ENCODE data around the gene RRP12. TPM values are rescaled to one million over a fixed set of nuclear protein-coding genes. Genes with fewer than 3 reads are reported as not detected.

The RRP12 gene
- total RNA-seq, 1 donor from 2014 or later: 15.1 TPM

- peaks cover 0 to 6% (median 0%) of the 10 kb centered on the region in 3 donors for H3K4me1 ChIP-seq (ENCODE audit: control insufficient read depth in 3 of 3, insufficient read depth in 3 of 3, low read length in 3 of 3)
- peaks cover 45 to 53% (median 47%) of the 10 kb centered on the region in 3 donors for H3K36me3 ChIP-seq (ENCODE audit: control insufficient read depth in 3 of 3, insufficient read depth in 3 of 3, low read length in 3 of 3)
- H3K4me3 ChIP-seq (ENCODE audit: low read length in 3 of 3): no peak overlapping the region
- no peaks in the 10 kb centered on the region for H3K9me3 ChIP-seq (ENCODE audit: control insufficient read depth in 3 of 3, low read length in 3 of 3)
- no peaks in the 10 kb centered on the region for H3K27me3 ChIP-seq (ENCODE audit: control insufficient read depth in 3 of 3, insufficient read depth in 3 of 3, low read length in 3 of 3)
- H3K27ac ChIP-seq (ENCODE audit: low read depth, low read length): no peak overlapping the region
- H3K9ac ChIP-seq (ENCODE audit: low read depth in 1 of 3, low read length in 3 of 3): no peak overlapping the region
These were observed 11.0 kb downstream of the RRP12 start for GRCh38 chr10:97390091-97390490.

- Histone ChIP-seq H3K4me3 (ENCODE audit: low read length in 3 of 3) (no peak overlapping the region), H3K27me3 (ENCODE audit: control insufficient read depth in 3 of 3, insufficient read depth in 3 of 3, low read length in 3 of 3) (no peaks in the 10 kb centered on the region), H3K4me1 (ENCODE audit: control insufficient read depth in 3 of 3, insufficient read depth in 3 of 3, low read length in 3 of 3) (peaks cover 0 to under 1% (median 0%) of the 10 kb centered on the region in 3 donors), H3K27ac (ENCODE audit: low read depth, low read length) (no peak overlapping the region), H3K9ac (ENCODE audit: low read depth in 1 of 3, low read length in 3 of 3) (no peak overlapping the region), H3K9me3 (ENCODE audit: control insufficient read depth in 3 of 3, low read length in 3 of 3) (no peaks in the 10 kb centered on the region), H3K36me3 (ENCODE audit: control insufficient read depth in 3 of 3, insufficient read depth in 3 of 3, low read length in 3 of 3) (peaks cover 39 to 57% (median 53%) of the 10 kb centered on the region in 3 donors)
These were observed 13.0 kb downstream of the RRP12 start for GRCh38 chr10:97388152-97388551.

GRCh38 chr10:97385565-97385964 lies 15.6 kb downstream of the RRP12 start:
- Histone ChIP-seq H3K36me3 (ENCODE audit: control insufficient read depth in 3 of 3, insufficient read depth in 3 of 3, low read length in 3 of 3) (peaks cover 41 to 70% (median 57%) of the 10 kb centered on the region in 3 donors), H3K4me1 (ENCODE audit: control insufficient read depth in 3 of 3, insufficient read depth in 3 of 3, low read length in 3 of 3) (no peaks in the 10 kb centered on the region), H3K27ac (ENCODE audit: low read depth, low read length) (no peak overlapping the region), H3K9me3 (ENCODE audit: control insufficient read depth in 3 of 3, low read length in 3 of 3) (no peaks in the 10 kb centered on the region), H3K9ac (ENCODE audit: low read depth in 1 of 3, low read length in 3 of 3) (no peak overlapping the region), H3K4me3 (ENCODE audit: low read length in 3 of 3) (no peak overlapping the region), H3K27me3 (ENCODE audit: control insufficient read depth in 3 of 3, insufficient read depth in 3 of 3, low read length in 3 of 3) (no peaks in the 10 kb centered on the region)

GRCh38 chr10:97384641-97385040 lies 16.5 kb downstream of the RRP12 start:
- Histone ChIP-seq H3K27ac (ENCODE audit: low read depth, low read length) (no peak overlapping the region), H3K36me3 (ENCODE audit: control insufficient read depth in 3 of 3, insufficient read depth in 3 of 3, low read length in 3 of 3) (peaks cover 36 to 67% (median 52%) of the 10 kb centered on the region in 3 donors), H3K4me3 (ENCODE audit: low read length in 3 of 3) (no peak overlapping the region), H3K27me3 (ENCODE audit: control insufficient read depth in 3 of 3, insufficient read depth in 3 of 3, low read length in 3 of 3) (no peaks in the 10 kb centered on the region), H3K4me1 (ENCODE audit: control insufficient read depth in 3 of 3, insufficient read depth in 3 of 3, low read length in 3 of 3) (no peaks in the 10 kb centered on the region), H3K9ac (ENCODE audit: low read depth in 1 of 3, low read length in 3 of 3) (no peak overlapping the region), H3K9me3 (ENCODE audit: control insufficient read depth in 3 of 3, low read length in 3 of 3) (no peaks in the 10 kb centered on the region)

GRCh38 chr10:97384156-97384555 lies 17.0 kb downstream of the RRP12 start:
- Histone ChIP-seq H3K9ac (ENCODE audit: low read depth in 1 of 3, low read length in 3 of 3) (no peak overlapping the region), H3K4me3 (ENCODE audit: low read length in 3 of 3) (no peak overlapping the region), H3K9me3 (ENCODE audit: control insufficient read depth in 3 of 3, low read length in 3 of 3) (no peaks in the 10 kb centered on the region), H3K27ac (ENCODE audit: low read depth, low read length) (no peak overlapping the region), H3K4me1 (ENCODE audit: control insufficient read depth in 3 of 3, insufficient read depth in 3 of 3, low read length in 3 of 3) (no peaks in the 10 kb centered on the region), H3K27me3 (ENCODE audit: control insufficient read depth in 3 of 3, insufficient read depth in 3 of 3, low read length in 3 of 3) (no peaks in the 10 kb centered on the region), H3K36me3 (ENCODE audit: control insufficient read depth in 3 of 3, insufficient read depth in 3 of 3, low read length in 3 of 3) (peaks cover 38 to 67% (median 54%) of the 10 kb centered on the region in 3 donors)

- Histone ChIP-seq H3K36me3 (ENCODE audit: control insufficient read depth in 3 of 3, insufficient read depth in 3 of 3, low read length in 3 of 3) (peaks cover 36 to 65% (median 54%) of the 10 kb centered on the region in 3 donors), H3K9ac (ENCODE audit: low read depth in 1 of 3, low read length in 3 of 3) (no peak overlapping the region), H3K27ac (ENCODE audit: low read depth, low read length) (no peak overlapping the region), H3K9me3 (ENCODE audit: control insufficient read depth in 3 of 3, low read length in 3 of 3) (no peaks in the 10 kb centered on the region), H3K27me3 (ENCODE audit: control insufficient read depth in 3 of 3, insufficient read depth in 3 of 3, low read length in 3 of 3) (no peaks in the 10 kb centered on the region), H3K4me1 (ENCODE audit: control insufficient read depth in 3 of 3, insufficient read depth in 3 of 3, low read length in 3 of 3) (no peaks in the 10 kb centered on the region), H3K4me3 (ENCODE audit: low read length in 3 of 3) (no peak overlapping the region)
These were observed 18.0 kb downstream of the RRP12 start for GRCh38 chr10:97383159-97383558.

GRCh38 chr10:97381626-97382025 lies 19.5 kb downstream of the RRP12 start:
- Histone ChIP-seq H3K4me3 (ENCODE audit: low read length in 3 of 3) (no peak overlapping the region), H3K36me3 (ENCODE audit: control insufficient read depth in 3 of 3, insufficient read depth in 3 of 3, low read length in 3 of 3) (peaks cover 38 to 71% (median 54%) of the 10 kb centered on the region in 3 donors), H3K27me3 (ENCODE audit: control insufficient read depth in 3 of 3, insufficient read depth in 3 of 3, low read length in 3 of 3) (no peaks in the 10 kb centered on the region), H3K9me3 (ENCODE audit: control insufficient read depth in 3 of 3, low read length in 3 of 3) (no peaks in the 10 kb centered on the region), H3K4me1 (ENCODE audit: control insufficient read depth in 3 of 3, insufficient read depth in 3 of 3, low read length in 3 of 3) (no peaks in the 10 kb centered on the region), H3K27ac (ENCODE audit: low read depth, low read length) (no peak overlapping the region), H3K9ac (ENCODE audit: low read depth in 1 of 3, low read length in 3 of 3) (no peak overlapping the region)

GRCh38 chr10:97380516-97380915 lies 20.6 kb downstream of the RRP12 start:
- Histone ChIP-seq H3K36me3 (ENCODE audit: control insufficient read depth in 3 of 3, insufficient read depth in 3 of 3, low read length in 3 of 3) (peaks cover 33 to 65% (median 49%) of the 10 kb centered on the region in 3 donors), H3K27me3 (ENCODE audit: control insufficient read depth in 3 of 3, insufficient read depth in 3 of 3, low read length in 3 of 3) (no peaks in the 10 kb centered on the region)

GRCh38 chr10:97378933-97379921 lies 21.9 kb downstream of the RRP12 start:
- Histone ChIP-seq H3K4me1 (ENCODE audit: control insufficient read depth in 3 of 3, insufficient read depth in 3 of 3, low read length in 3 of 3) (no peaks in the 10 kb centered on the region), H3K27me3 (ENCODE audit: control insufficient read depth in 3 of 3, insufficient read depth in 3 of 3, low read length in 3 of 3) (no peaks in the 10 kb centered on the region), H3K9me3 (ENCODE audit: control insufficient read depth in 3 of 3, low read length in 3 of 3) (no peaks in the 10 kb centered on the region), H3K4me3 (ENCODE audit: low read length in 3 of 3) (no peak overlapping the region), H3K36me3 (ENCODE audit: control insufficient read depth in 3 of 3, insufficient read depth in 3 of 3, low read length in 3 of 3) (peaks cover 33 to 59% (median 48%) of the 10 kb centered on the region in 3 donors), H3K27ac (ENCODE audit: low read depth, low read length) (no peak overlapping the region), H3K9ac (ENCODE audit: low read depth in 1 of 3, low read length in 3 of 3) (no peak overlapping the region)

More at GRCh38 chr10:97380516-97380915, 20.6 kb downstream of the RRP12 start:
- Histone ChIP-seq H3K27ac (ENCODE audit: low read depth, low read length) (no peak overlapping the region), H3K4me1 (ENCODE audit: control insufficient read depth in 3 of 3, insufficient read depth in 3 of 3, low read length in 3 of 3) (no peaks in the 10 kb centered on the region), H3K9me3 (ENCODE audit: control insufficient read depth in 3 of 3, low read length in 3 of 3) (no peaks in the 10 kb centered on the region), H3K9ac (ENCODE audit: low read depth in 1 of 3, low read length in 3 of 3) (no peak overlapping the region), H3K4me3 (ENCODE audit: low read length in 3 of 3) (no peak overlapping the region)

GRCh38 chr10:97376413-97376812 lies 24.7 kb downstream of the RRP12 start:
- H3K27ac ChIP-seq (ENCODE audit: low read depth, low read length): no peak overlapping the region
- H3K27me3 ChIP-seq (ENCODE audit: control insufficient read depth in 3 of 3, insufficient read depth in 3 of 3, low read length in 3 of 3): no peaks in the 10 kb centered on the region
- H3K4me3 ChIP-seq (ENCODE audit: low read length in 3 of 3): no peak overlapping the region
- H3K36me3 ChIP-seq (ENCODE audit: control insufficient read depth in 3 of 3, insufficient read depth in 3 of 3, low read length in 3 of 3): peaks cover 50 to 65% (median 62%) of the 10 kb centered on the region in 3 donors
- no peaks in the 10 kb centered on the region for H3K4me1 ChIP-seq (ENCODE audit: control insufficient read depth in 3 of 3, insufficient read depth in 3 of 3, low read length in 3 of 3)
- H3K9ac ChIP-seq (ENCODE audit: low read depth in 1 of 3, low read length in 3 of 3): no peak overlapping the region
- no peaks in the 10 kb centered on the region for H3K9me3 ChIP-seq (ENCODE audit: control insufficient read depth in 3 of 3, low read length in 3 of 3)
